ENCODE results near the gene BRD7. TPM values are rescaled to one million over a fixed set of nuclear protein-coding genes. Genes with fewer than 3 reads are reported as not detected.

The BRD7 gene
- total and polyA plus RNA-seq, 11 donors, result 29.8 to 49.7 (median 43.7) TPM

- no peak overlapping the region for H3K4me3 ChIP-seq
- no peaks in the 10 kb centered on the region for H3K9me3 ChIP-seq
- no peak overlapping the region for H3K27ac ChIP-seq
- DNase-seq (peak in 3 of 5 donors; percentile 10 to 48 (median 16)), ATAC-seq (no peak)
- H3K4me1 ChIP-seq, result peaks cover 0 to 9% (median 3%) of the 10 kb centered on the region in 12 donors
- TF ChIP-seq POLR2A (IDR thresholded peaks at IDR 0.05) (no peak), CTCF (IDR thresholded peaks at IDR 0.05) (no peak)
- intact Hi-C loops (cut with DNase I), result no loop called here
- H3K27me3 ChIP-seq, result no peaks in the 10 kb centered on the region
- peaks cover 0 to 85% (median 0%) of the 10 kb centered on the region in 9 donors for H3K36me3 ChIP-seq
- WGBS, 4 donors, result 90 to 95% (median 92%) methylated on average over 17 to 25 of the region's 25 CpGs
Measured at GRCh38 chr16:50304467-50305440, 64.0 kb downstream of the BRD7 start.

- Histone ChIP-seq H3K4me3 (no peak overlapping the region), H3K27ac (no peak overlapping the region), H3K4me1 (no peaks in the 10 kb centered on the region), H3K36me3 (peaks cover 0 to 86% (median 0%) of the 10 kb centered on the region in 9 donors), H3K9me3 (no peaks in the 10 kb centered on the region), H3K27me3 (no peaks in the 10 kb centered on the region)
- TF ChIP-seq POLR2A (IDR thresholded peaks at IDR 0.05) (no peak), CTCF (IDR thresholded peaks at IDR 0.05) (no peak)
- intact Hi-C loops (cut with DNase I), result no loop called here
- peak in 4 of 5 donors; percentile 2 to 56 (median 10) for DNase-seq
- WGBS, 4 donors, result 83 to 89% (median 86%) methylated on average over 22 to 33 of the region's 33 CpGs
- ATAC-seq, result no peak
Measured at GRCh38 chr16:50303605-50304466, 65.0 kb downstream of the BRD7 start.

- intact Hi-C loops (cut with DNase I), result no loop called here
Measured at GRCh38 chr16:50303041-50303604, 65.7 kb downstream of the BRD7 start.

More at GRCh38 chr16:50303041-50303604, 65.7 kb downstream of the BRD7 start:
- Histone ChIP-seq H3K36me3 (peaks cover 0 to 86% (median 0%) of the 10 kb centered on the region in 9 donors), H3K27me3 (no peaks in the 10 kb centered on the region), H3K27ac (no peak overlapping the region), H3K9me3 (no peaks in the 10 kb centered on the region), H3K4me3 (no peak overlapping the region), H3K4me1 (no peaks in the 10 kb centered on the region)
- ATAC-seq, result no peak
- DNase-seq, result peak in 2 of 5 donors; percentile 7 to 24
- WGBS, 4 donors, result 73 to 82% (median 79%) methylated on average over 11 of the region's 11 CpGs
- TF ChIP-seq CTCF (IDR thresholded peaks at IDR 0.05) (no peak), POLR2A (IDR thresholded peaks at IDR 0.05) (no peak)

Measured in heart left ventricle (tissue), 16 donors.